Measurements from ENCODE around the gene RNASE3.
"Not testable (repeated sequence)": the region's sequence is repeated elsewhere in the genome, so short reads cannot be mapped to it uniquely, and the experiment has no call there.

DNA sequence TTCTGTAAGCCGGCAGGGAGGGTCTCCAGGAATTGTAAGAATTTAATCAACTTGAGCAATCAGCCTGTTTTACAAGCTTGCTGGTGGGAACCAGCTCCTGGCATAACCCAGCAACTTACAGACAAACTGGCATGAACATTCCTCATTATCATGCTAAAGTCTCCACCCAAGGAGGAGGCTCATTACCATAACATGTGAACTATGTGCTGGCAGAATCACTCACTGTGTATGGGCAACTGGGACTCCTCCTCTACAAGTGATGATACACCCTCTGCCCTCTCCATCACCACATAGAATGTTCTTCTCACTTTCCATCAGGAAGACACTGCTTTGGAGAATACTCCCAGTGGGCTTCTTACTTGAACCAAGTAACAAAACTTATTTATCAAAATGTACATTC is 4.1 kb downstream of the RNASE3 start:
- TF ChIP-seq, protein P1, sequence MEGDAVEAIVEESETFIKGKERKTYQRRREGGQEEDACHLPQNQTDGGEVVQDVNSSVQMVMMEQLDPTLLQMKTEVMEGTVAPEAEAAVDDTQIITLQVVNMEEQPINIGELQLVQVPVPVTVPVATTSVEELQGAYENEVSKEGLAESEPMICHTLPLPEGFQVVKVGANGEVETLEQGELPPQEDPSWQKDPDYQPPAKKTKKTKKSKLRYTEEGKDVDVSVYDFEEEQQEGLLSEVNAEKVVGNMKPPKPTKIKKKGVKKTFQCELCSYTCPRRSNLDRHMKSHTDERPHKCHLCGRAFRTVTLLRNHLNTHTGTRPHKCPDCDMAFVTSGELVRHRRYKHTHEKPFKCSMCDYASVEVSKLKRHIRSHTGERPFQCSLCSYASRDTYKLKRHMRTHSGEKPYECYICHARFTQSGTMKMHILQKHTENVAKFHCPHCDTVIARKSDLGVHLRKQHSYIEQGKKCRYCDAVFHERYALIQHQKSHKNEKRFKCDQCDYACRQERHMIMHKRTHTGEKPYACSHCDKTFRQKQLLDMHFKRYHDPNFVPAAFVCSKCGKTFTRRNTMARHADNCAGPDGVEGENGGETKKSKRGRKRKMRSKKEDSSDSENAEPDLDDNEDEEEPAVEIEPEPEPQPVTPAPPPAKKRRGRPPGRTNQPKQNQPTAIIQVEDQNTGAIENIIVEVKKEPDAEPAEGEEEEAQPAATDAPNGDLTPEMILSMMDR (IDR thresholded peaks at IDR 0.05): not testable (repeated sequence)
- TF ChIP-seq POLR2AphosphoS5 (IDR thresholded peaks at IDR 0.05): not testable (repeated sequence)

Data from gastroesophageal sphincter (tissue), 3 donors.